Erythroblast (primary cell): ENCODE results near the gene PDE7B.

Experiments
- GATA1 ChIP-seq: IDR thresholded peaks from 2 replicates; pipeline ENCODE4 v1.6.1; 2011; ENCODE audit warnings: low read depth, mild to moderate bottlenecking, control low read depth, low read length, moderate library complexity
- POLR2A ChIP-seq: IDR thresholded peaks from 2 replicates; pipeline ENCODE4 v1.6.1; 2011; ENCODE audit warnings: mild to moderate bottlenecking, low read length

GRCh38 chr6:136125585-136125984 lies 274.1 kb downstream of the PDE7B start:
- TF ChIP-seq POLR2A (no peak), GATA1 (no peak)
